Measurements from ENCODE around the gene SPG11.
A peak's percentile ranks its signal among the peaks of the same experiment; 100 is the strongest.
"Not testable (repeated sequence)": the region's sequence is repeated elsewhere in the genome, so short reads cannot be mapped to it uniquely, and the experiment has no call there.

Gene SPG11

GRCh38 chr15:44536302-44536961 lies 127.0 kb downstream of the SPG11 start:
- H3K4me3 ChIP-seq (ENCODE audit: low read depth, low read length) = peak overlapping the region; percentile 78
- peak; percentile 62 for TF ChIP-seq CTCF (IDR thresholded peaks at IDR 0.05; ENCODE audit: insufficient read depth, low read length, missing control alignments)
- ChIA-PET POLR2A (interaction anchor here (0.6 to 1.5 kb wide), 9 partner anchors 9 to 712 kb away, joined by 3 to 12 read pairs (median 5); partner anchors contain the start of genes GOLM2 and MFAP1), CTCF (interaction anchor here (1.0 to 3.0 kb wide), 2 partner anchors 10 to 17 kb away, joined by 3 to 15 read pairs; no protein-coding TSS in a partner anchor)
- peak; percentile 37 for DNase-seq (ENCODE audit: low read depth, low spot score)

GRCh38 chr15:44535523-44536301 lies 127.8 kb downstream of the SPG11 start:
- ChIA-PET CTCF (interaction anchor here (3.0 kb wide), 1 partner anchor 11 kb away, joined by 15 read pairs; no protein-coding TSS in a partner anchor), POLR2A (interaction anchor here (1.5 kb wide), 1 partner anchor 248 kb away, joined by 6 read pairs; the partner anchor contains the start of gene GOLM2)
- DNase-seq (ENCODE audit: low read depth, low spot score) = no peak
- peak overlapping the region; percentile 78 for H3K4me3 ChIP-seq (ENCODE audit: low read depth, low read length)
- TF ChIP-seq CTCF (IDR thresholded peaks at IDR 0.05; ENCODE audit: insufficient read depth, low read length, missing control alignments) = no peak

GRCh38 chr15:44535092-44535491 lies 128.4 kb downstream of the SPG11 start:
- DNase-seq (ENCODE audit: low read depth, low spot score) = no peak
- POLR2A ChIA-PET = no interaction called here
- CTCF ChIA-PET = no interaction called here
- no peak for TF ChIP-seq CTCF (IDR thresholded peaks at IDR 0.05; ENCODE audit: insufficient read depth, low read length, missing control alignments)
- H3K4me3 ChIP-seq (ENCODE audit: low read depth, low read length) = no peak overlapping the region

GRCh38 chr15:44532689-44533088 lies 130.8 kb downstream of the SPG11 start:
- H3K4me3 ChIP-seq (ENCODE audit: low read depth, low read length) = no peak overlapping the region
- no peak for DNase-seq (ENCODE audit: low read depth, low spot score)
- no peak for TF ChIP-seq CTCF (IDR thresholded peaks at IDR 0.05; ENCODE audit: insufficient read depth, low read length, missing control alignments)
- ChIA-PET POLR2A (interaction anchor here (0.7 kb wide), 1 partner anchor 9 kb away, joined by 4 read pairs; no protein-coding TSS in a partner anchor), CTCF (interaction anchor here (1.0 kb wide), 1 partner anchor 33 kb away, joined by 3 read pairs; no protein-coding TSS in a partner anchor)

- DNase-seq (ENCODE audit: low read depth, low spot score); H3K4me3 ChIP-seq (ENCODE audit: low read depth, low read length): not testable (repeated sequence)
- CTCF ChIA-PET = interaction anchor here (1.0 kb wide), 1 partner anchor 33 kb away, joined by 3 read pairs; no protein-coding TSS in a partner anchor
- POLR2A ChIA-PET = interaction anchor here (0.7 kb wide), 1 partner anchor 10 kb away, joined by 4 read pairs; no protein-coding TSS in a partner anchor
Measured at GRCh38 chr15:44532275-44532674, 131.2 kb downstream of the SPG11 start.

GRCh38 chr15:44530653-44531052 lies 132.8 kb downstream of the SPG11 start:
- no peak for TF ChIP-seq CTCF (IDR thresholded peaks at IDR 0.05; ENCODE audit: insufficient read depth, low read length, missing control alignments)
- ChIA-PET POLR2A (no interaction called here), CTCF (no interaction called here)
- no peak overlapping the region for H3K4me3 ChIP-seq (ENCODE audit: low read depth, low read length)
- no peak for DNase-seq (ENCODE audit: low read depth, low spot score)

Measured in AG04449 (cell line).